ENCODE measurements around the gene OR52D1. TPM values are rescaled to one million over a fixed set of nuclear protein-coding genes. Genes with fewer than 3 reads are reported as not detected.

Gene OR52D1
- not detected for total RNA-seq
- polyA plus RNA-seq (ENCODE audit: insufficient read depth, low read depth, low replicate concordance): not detected
- long read RNA-seq, donor 1: 0 reads
- long read RNA-seq, donor 2: 0 reads

DNA sequence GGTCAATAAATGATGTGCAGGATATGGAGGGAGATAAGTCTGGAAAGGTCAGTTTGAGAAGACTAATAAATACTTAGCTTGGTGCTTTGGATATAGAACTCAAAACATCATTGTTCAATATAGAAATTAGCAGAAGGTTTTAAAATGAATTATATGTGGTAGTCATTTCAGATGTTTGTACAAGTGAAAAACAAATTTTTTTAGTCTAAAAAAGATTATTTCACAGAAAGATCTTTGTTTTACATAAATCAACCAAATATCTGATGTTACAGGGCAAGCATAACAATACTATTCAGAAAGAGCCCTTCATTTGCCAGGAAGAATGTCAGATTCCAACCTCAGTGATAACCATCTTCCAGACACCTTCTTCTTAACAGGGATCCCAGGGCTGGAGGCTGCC lies at the start of gene OR52D1:
OR52D1 (plus strand) TSS at position 301 of the 400 bp plus-strand sequence; CDS start at position 323, 22 bp downstream.
- Histone ChIP-seq H3K27ac (no peak within 1 kb of the TSS), H3K4me1 (no peaks in the 10 kb centered on the region), H3K36me3 (ENCODE audit: low read depth, missing control alignments) (no peaks in the 10 kb centered on the region), H3K4me3 (no peak within 1 kb of the TSS), H3K9me3 (no peaks in the 10 kb centered on the region), H3K27me3 (no peaks in the 10 kb centered on the region)
- intact Hi-C loops (cut with DNase I; ENCODE audit: low total_unique reads): no loop called here
- TF ChIP-seq, protein P1, sequence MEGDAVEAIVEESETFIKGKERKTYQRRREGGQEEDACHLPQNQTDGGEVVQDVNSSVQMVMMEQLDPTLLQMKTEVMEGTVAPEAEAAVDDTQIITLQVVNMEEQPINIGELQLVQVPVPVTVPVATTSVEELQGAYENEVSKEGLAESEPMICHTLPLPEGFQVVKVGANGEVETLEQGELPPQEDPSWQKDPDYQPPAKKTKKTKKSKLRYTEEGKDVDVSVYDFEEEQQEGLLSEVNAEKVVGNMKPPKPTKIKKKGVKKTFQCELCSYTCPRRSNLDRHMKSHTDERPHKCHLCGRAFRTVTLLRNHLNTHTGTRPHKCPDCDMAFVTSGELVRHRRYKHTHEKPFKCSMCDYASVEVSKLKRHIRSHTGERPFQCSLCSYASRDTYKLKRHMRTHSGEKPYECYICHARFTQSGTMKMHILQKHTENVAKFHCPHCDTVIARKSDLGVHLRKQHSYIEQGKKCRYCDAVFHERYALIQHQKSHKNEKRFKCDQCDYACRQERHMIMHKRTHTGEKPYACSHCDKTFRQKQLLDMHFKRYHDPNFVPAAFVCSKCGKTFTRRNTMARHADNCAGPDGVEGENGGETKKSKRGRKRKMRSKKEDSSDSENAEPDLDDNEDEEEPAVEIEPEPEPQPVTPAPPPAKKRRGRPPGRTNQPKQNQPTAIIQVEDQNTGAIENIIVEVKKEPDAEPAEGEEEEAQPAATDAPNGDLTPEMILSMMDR (IDR thresholded peaks at IDR 0.05): no peak
- no peak for TF ChIP-seq POLR2A (IDR thresholded peaks at IDR 0.05)
- no peak for DNase-seq

DNA sequence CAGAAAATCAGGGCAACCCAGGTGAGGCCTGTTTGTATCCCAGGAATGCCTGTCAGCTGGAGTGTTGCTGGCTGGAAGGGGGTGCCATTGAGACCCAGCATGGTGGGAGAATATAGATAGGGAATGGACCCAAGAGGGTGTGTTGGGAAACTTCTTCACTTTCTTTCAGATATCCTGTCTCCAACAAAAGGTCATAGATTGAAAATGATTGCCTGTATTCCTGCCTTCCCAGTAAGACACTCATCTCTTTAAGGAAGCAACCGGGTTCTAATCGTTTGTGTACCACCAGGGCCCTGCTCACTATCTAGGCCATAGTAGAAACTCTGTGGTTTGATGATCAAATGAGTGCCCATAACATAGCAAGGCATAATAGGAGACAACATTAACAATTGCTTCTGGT lies 47.1 kb upstream of the OR52D1 start, which contains the start of gene OR51I1:
OR51I1 (minus strand) TSS at position 101 of the 400 bp plus-strand sequence; CDS start at position 101, 0 bp downstream.
- TF ChIP-seq, protein P1 (IDR thresholded peaks at IDR 0.05): no peak
- no peak for TF ChIP-seq POLR2A (IDR thresholded peaks at IDR 0.05)
- DNase-seq: no peak
- 41 to 50% methylated on average over 2 of the region's 2 CpGs for WGBS, 2 donors
- no peaks in the 10 kb centered on the region for H3K4me1 ChIP-seq
- no peak within 1 kb of the TSS for H3K27ac ChIP-seq
- no peak within 1 kb of the TSS for H3K4me3 ChIP-seq
- intact Hi-C loops (cut with DNase I; ENCODE audit: low total_unique reads): no loop called here
- no peaks in the 10 kb centered on the region for H3K27me3 ChIP-seq
- no peaks in the 10 kb centered on the region for H3K9me3 ChIP-seq
- no peaks in the 10 kb centered on the region for H3K36me3 ChIP-seq (ENCODE audit: low read depth, missing control alignments)

DNA sequence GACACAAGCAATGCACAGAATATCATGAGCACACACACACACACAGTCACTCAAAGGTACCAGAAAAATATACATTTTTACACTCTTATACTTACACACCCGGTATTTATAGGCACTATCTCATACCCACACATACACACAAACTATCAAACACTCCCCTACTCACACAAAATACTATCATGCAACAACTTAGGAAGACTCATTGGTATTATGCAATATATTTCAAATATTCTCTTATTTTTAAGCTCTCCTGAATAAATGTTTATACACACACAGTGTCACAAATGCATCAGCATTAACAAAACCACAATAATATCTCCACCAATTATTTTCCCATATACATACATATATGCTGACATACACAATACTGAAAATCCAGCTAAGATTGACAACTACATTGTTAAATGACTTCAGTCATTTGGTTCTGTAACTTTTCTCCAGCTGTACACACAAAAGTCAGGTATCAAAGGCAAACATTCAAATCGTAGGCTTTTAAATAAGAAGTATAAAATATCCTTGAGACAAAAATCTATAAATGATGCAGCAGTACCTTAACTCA lies 44.6 kb upstream of the OR52D1 start:
- DNase-seq: no peak
- Histone ChIP-seq H3K4me3 (no peak overlapping the region), H3K36me3 (ENCODE audit: low read depth, missing control alignments) (no peaks in the 10 kb centered on the region), H3K27ac (no peak overlapping the region), H3K9me3 (no peaks in the 10 kb centered on the region), H3K27me3 (no peaks in the 10 kb centered on the region), H3K4me1 (no peaks in the 10 kb centered on the region)
- intact Hi-C loops (cut with DNase I; ENCODE audit: low total_unique reads): no loop called here
- TF ChIP-seq, protein P1 (IDR thresholded peaks at IDR 0.05): no peak
- no peak for TF ChIP-seq POLR2A (IDR thresholded peaks at IDR 0.05)
- WGBS, 2 donors: 40 to 83% methylated on average over 2 of the region's 2 CpGs

DNA sequence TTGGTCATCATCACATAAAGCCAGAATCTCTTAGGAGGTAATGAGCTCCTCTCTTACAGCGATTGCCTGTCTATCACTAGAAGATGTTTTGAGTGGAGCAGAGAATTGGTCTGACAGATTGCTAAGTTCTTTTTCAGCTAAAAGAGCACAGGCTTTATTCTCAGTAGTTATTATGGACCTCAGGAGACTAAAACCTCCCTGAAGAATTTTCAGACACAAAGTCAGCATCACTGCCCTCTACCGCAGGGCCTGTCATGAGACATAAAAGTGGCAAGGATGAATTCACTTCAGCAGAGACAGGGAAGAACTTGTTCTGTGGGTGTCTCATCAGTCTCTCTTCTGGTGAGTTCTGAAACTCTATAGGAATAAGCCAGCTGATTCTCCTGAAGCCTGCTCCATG lies 39.5 kb upstream of the OR52D1 start, which contains the start of gene OR51I2:
OR51I2 (plus strand) TSS at position 301 of the 400 bp plus-strand sequence. CDS start 4,166 bp downstream, outside the sequence.
- Histone ChIP-seq H3K36me3 (ENCODE audit: low read depth, missing control alignments) (no peaks in the 10 kb centered on the region), H3K27ac (no peak within 1 kb of the TSS), H3K9me3 (no peaks in the 10 kb centered on the region), H3K4me1 (no peaks in the 10 kb centered on the region), H3K4me3 (no peak within 1 kb of the TSS), H3K27me3 (no peaks in the 10 kb centered on the region)
- intact Hi-C loops (cut with DNase I; ENCODE audit: low total_unique reads): no loop called here
- 82 to 86% methylated on average over 2 of the region's 2 CpGs for WGBS, 2 donors
- DNase-seq: no peak
- TF ChIP-seq, protein P1 (IDR thresholded peaks at IDR 0.05): no peak
- TF ChIP-seq POLR2A (IDR thresholded peaks at IDR 0.05): no peak

DNA sequence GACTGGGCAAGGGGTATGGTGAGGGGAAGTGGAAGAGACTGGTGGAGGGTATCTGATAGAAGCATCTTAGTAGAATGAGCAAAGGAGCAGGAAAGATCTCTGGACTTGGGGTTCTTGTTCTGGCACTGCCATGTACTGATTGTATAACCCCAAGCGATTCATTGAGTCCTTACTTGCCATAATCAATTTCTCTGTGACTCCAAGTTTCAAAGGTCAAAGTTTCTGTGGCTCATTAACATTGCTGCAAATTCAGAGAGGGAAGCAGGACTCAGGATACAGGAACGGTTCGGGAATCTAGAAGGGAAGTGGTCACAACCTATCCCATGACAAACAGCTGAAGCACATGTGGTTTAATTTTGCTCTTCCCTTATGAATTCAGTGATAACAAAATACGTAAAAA lies 39.1 kb upstream of the OR52D1 start:
- TF ChIP-seq, protein P1 (IDR thresholded peaks at IDR 0.05): no peak
- no peak for TF ChIP-seq POLR2A (IDR thresholded peaks at IDR 0.05)
- DNase-seq: no peak
- H3K4me3 ChIP-seq: no peak overlapping the region
- 85 to 91% methylated on average over 4 of the region's 4 CpGs for WGBS, 2 donors
- H3K4me1 ChIP-seq: no peaks in the 10 kb centered on the region
- H3K27me3 ChIP-seq: no peaks in the 10 kb centered on the region
- H3K36me3 ChIP-seq (ENCODE audit: low read depth, missing control alignments): no peaks in the 10 kb centered on the region
- H3K27ac ChIP-seq: no peak overlapping the region
- intact Hi-C loops (cut with DNase I; ENCODE audit: low total_unique reads): no loop called here
- no peaks in the 10 kb centered on the region for H3K9me3 ChIP-seq

All from testis (tissue), 5 donors.